ENCODE data around the gene CKAP2.
A peak's percentile ranks its signal among the peaks of the same experiment; 100 is the strongest.
"Not testable (repeated sequence)": the region's sequence is repeated elsewhere in the genome, so short reads cannot be mapped to it uniquely, and the experiment has no call there.

The CKAP2 gene

DNA sequence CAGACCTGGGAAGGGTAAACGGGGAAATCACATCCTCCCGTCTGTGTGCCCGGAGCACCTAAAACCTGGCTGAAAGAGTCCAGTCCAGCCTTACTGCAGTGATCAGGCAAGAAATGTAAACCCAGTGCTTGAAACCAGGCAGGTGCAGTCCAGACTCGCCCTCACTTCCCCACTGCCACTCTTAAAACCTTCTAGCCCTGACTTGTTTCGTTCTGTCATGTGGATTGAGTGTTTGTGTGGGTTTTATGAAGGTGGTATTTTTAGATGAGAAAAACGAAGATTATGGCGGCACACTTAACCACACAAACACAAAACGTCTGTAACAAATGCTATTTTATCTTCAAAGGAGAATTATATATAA, 839 bp upstream of the CKAP2 start:
- peak; percentile 12 for DNase-seq

DNA sequence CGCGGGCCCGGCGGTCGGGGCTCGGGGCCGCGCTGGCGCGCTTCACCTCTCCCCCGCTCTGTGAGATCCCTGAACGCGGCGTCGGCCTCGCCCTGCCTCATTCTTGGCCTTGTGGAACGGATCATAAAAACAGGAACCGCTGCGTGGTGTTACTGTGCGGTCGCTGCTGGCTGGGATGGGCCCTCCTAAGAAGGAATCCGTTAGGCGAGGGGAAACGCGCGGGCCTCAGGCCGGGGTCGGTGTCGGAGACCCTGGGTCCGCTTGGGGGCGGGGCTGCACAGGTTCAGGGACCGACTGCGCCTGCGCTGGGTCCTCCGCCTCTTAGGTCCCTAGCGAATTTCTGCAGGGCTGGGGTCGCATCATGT, 381 bp downstream of the CKAP2 start:
- peak; percentile 83 for DNase-seq

DNA sequence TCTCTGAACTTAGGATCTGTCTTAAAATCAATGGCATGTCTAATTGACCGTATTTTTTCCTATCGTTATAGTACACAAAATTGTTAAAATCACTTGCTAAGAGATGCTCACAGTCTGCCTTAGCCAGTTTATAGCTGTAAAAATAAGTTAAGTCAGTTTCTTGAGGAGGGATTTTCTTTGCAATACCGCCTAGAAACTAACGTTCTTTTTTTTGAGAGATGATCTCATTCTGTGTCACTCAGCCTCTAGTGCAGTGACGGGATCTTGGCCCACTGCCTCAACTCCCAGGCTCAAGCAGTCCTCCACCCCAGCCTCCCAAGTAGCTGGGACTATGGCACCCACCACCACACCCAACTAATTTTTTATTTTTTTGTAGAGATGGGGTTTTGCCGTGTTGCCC, 4.4 kb downstream of the CKAP2 start:
- DNase-seq: no peak

DNA sequence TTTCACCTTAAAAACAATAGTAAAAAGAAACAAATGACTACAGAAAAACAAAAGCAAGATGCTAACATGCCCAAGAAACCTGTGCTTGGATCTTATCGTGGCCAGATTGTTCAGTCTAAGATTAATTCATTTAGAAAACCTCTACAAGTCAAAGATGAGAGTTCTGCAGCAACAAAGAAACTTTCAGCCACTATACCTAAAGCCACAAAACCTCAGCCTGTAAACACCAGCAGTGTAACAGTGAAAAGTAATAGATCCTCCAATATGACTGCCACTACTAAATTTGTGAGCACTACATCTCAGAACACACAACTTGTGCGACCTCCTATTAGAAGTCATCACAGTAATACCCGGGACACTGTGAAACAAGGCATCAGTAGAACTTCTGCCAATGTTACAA, 6.0 kb downstream of the CKAP2 start:
- DNase-seq: no peak

DNA sequence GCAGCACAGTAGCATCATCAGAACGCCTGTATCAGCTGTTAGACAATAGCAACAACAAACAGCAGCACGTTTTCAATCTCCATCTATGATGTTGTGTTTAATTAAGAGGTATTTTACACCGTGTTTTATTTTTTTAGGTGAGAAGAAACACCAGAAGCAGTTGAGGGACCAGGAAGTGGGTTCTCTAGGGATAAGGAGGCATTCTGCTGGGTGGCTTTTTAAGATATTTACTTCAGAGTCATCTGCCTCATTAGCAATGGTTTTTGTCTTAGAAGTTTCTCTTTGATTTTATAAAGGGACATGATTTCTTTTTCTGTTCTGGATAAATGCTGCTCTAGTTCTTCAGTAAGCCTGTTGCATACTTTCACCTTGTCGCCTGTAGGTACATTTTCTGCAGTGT, 8.2 kb downstream of the CKAP2 start:
- no peak for DNase-seq

DNA sequence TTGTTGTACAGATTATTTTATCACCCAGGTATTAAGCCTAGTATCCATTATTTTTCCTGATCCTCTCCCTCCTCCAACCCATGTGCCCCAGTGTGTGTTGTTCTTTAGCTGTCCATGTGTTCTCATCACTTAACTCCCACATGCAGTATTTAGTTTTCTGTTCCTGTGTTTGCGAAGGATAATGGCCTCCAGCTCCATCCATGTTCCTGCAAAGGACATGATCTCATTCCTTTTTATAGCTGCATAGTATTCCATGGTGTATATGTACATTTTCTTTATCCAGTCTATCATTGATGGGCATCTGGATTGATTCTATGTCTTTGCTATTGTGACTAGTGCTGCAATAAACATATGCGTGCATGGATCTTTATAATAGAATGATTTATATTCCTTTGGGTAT, 13.2 kb downstream of the CKAP2 start:
- DNase-seq: not testable (repeated sequence)

DNA sequence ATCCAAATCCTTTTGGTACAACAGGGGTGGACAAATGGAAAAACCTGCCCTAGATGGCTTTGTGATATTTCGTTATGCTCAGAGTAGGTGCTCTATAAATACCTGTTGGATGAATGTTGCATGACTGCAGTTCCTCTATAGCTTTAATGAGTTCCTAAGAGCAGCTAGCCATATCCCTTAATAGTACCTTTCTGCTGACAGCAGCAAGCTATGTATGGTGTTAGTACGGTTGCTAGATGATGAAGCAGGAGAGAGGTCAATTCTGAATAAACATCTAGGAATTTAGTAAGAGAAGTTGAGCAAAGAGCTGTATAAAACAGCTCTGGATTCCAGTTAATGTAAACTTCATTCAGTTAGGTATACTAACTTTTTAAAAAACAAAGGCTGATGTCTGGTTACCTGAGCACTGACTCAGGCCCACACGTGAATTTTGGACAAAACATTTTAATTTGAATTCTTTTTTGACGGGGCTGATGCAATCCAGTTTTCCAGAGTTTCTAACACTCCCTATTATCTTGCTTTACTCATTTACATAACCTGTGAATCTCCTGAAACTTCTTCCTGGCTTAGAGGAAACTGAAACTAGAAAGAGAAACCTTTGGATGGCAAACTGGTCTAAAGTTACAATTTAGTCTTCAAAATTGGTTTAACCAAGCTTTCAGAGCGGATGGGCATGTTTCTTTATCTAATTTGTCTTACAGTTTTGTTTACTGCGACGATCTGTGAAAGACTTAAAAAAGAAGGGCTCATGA, 25.6 kb downstream of the CKAP2 start:
- DNase-seq: not testable (repeated sequence)

DNA sequence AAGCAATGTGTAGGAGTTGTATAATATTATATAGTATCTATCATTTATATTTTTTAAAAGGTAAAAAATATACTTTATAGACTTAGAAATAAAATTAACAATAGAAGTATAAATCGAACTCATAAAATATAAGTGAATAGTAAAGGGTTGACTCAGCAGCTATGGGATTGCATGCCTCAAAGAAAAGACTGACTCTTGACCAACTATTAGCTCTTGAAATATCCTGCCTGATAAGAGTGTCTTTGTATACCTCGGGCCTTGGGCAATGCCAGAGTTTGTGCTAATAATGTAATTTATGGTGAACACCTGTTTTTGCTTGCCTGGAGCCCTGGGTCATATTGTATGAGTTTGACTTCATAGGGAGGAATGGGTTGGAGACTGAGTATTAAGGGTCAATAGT, 31.8 kb downstream of the CKAP2 start:
- not testable (repeated sequence) for DNase-seq

DNA sequence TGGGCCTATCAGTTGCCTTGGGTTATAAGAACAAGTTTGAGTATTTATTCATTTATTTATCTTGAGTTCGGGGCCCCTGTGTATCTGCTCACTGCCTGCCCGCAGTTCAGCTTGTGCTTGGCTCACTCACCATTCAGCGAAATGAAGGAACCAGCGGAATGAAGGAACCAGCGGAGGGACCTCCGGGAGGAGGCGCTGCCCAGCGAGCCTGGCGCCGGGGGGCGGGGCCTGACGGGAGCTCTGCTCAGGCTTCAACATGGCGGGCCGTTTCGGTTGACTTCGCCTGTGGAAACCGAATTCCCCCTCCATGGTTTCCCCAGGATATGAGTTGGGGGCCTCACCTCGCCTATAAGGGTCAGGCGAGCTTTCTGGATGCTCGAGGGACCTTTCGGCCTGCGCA, 33.5 kb downstream of the CKAP2 start:
- not testable (repeated sequence) for DNase-seq

DNA sequence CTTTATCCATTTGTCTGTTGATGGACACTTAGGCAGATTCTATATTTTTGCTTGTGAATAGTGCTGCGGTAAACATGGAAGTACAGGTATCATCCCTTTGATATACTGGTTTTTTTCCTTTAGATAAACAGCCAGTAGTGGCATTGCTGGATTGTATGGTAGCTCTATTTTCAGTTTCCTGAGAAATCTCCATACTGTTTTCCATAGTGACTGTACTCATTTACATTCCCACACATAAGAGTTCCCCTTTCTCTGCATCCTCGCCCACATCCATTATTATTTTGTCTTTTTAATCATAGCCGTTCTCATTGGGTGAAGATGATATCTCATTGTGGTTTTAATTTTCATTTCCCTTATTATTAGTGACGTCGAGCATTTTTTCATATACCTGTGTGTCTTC, 35.7 kb downstream of the CKAP2 start:
- DNase-seq: not testable (repeated sequence)

DNA sequence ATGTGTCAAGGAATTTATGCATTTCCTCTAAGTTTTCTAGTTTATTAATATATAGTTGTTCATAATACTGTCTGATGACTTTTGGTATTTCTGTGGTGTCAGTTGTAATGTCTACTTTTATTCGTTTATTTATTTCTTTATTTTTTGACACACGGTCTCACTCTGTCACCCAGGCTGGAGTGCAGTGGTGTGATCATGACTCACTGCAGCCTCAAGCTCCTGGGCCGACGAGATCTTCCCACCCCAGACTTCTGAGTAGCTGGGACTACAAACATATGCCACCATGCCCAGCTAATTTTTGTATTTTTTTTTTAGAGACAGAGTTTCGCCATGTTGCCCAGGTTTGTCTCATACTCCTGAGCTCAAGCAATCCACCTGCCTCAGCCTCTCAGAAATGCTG, 39.0 kb downstream of the CKAP2 start:
- not testable (repeated sequence) for DNase-seq

DNA sequence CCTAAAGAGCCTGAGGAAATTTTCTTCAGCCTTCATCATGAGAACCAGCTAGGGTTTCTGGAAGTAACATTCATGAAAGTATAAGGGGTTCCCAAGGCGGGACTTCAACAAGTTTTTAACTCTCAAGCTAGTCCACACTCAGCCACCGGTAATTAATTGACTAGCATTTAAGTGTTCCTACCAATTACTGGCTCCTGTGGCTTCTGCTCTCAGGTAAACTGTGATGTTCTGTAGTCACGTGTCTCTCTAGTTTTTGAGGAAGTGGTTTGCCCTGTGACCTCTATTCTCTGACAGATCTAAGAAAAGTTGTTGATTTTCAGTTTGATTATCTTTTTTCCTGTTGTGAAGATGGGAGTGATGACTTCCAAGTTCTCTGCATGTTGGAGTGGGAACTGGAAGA, 42.7 kb downstream of the CKAP2 start:
- not testable (repeated sequence) for DNase-seq

DNA sequence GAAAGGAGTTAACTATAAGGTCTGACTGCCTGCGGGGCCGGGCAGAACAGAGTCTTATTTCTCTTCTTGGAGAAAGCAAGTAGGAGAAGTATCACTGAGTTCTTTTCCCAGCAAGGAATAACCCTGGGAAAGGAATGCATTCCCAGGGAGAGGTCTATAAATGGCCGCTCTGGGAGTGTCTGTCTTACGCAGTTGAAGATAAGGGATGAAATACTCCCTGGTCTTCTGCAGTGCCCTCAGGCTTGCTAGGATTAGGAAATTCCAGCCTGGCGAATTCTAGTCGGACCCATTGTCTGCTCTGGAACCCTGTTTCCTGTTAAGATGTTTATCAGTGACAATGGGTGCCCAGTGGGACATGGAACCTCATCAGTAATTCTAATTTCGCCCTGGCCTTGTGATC, 47.0 kb downstream of the CKAP2 start:
- DNase-seq: not testable (repeated sequence)

DNA sequence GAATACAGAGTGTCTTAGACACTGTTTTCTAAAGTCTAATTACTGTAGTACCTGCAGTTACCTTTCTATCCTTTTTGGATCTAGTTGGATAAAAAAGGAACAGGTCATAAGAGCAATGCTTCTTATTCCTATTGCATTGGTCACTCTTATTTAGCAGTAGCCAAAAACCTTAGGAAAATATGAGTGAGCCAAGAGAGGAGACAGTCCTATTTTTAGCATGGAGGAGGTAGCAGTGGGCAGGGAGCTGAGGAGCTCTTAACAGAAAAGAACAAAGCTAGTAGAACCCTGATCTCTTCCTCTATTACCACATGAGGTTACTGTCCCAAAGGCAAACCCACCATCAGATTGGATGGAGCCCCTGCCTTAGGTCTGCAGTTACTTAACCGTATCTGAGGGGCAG, 50.6 kb downstream of the CKAP2 start:
- DNase-seq: not testable (repeated sequence)

DNA sequence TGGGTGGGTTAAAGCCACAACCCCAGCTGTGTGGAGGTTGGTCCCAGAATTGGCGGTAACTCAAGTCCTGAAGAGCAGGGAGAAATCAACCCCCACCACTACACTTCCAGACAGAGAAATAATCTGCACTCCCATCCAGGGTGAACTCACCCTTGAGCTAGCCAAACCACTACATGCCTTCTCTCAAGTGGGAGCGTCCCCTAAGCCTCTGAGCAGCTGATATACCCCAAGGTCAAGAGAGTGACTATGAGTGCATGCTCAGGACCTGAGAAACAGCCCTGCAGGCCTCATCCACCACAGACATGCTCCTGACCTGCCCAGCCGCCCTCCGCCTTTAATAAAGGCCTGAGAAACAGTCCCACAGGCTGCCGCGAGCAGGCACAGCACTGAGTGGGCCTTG, 54.3 kb downstream of the CKAP2 start:
- not testable (repeated sequence) for DNase-seq

DNA sequence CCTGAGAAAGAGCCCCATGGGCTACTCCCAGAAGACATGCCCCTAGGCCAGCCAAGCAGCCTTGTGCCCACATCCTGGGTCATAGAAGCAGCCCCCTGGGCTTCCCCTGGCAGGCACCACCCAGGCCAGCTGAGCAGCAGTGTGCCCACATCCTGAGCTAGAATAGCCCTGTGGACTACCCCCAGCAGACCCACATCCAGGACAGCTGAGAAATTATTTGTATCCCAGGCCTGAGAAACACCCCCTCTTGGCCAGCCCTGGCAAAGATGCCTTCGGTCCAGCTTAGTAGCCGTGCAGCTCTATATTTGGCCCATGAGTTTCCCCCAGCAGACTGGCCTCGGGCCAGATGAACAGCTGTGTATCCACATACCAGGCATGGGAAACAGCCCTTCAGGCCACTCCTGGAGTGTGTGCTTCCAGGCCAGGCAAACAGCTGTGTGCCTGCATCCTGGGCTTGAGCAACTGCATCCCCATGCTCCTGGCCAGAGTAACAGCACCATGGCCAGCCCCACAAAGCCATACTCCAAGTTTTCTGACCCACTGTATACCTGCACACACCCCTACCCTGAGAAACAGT, 55.0 kb downstream of the CKAP2 start:
- DNase-seq: not testable (repeated sequence)

DNA sequence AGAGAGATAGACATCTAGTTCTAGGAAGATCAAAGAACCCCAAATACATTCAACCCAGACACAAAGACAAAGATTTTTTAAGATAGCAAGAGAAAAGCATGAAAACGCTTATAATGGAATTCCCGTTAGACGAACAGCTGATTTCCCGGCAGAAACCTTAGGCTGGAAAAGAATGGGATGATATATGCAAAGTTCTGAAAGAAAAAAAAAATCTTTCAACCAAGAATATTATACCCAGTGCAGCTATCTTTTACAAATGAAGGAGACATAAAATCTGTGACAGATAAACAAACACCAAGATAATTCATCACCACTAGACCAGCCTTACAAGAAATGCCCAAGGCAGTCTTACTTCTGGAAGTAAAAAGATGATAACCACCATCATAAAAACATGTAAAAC, 56.3 kb downstream of the CKAP2 start:
- not testable (repeated sequence) for DNase-seq

DNA sequence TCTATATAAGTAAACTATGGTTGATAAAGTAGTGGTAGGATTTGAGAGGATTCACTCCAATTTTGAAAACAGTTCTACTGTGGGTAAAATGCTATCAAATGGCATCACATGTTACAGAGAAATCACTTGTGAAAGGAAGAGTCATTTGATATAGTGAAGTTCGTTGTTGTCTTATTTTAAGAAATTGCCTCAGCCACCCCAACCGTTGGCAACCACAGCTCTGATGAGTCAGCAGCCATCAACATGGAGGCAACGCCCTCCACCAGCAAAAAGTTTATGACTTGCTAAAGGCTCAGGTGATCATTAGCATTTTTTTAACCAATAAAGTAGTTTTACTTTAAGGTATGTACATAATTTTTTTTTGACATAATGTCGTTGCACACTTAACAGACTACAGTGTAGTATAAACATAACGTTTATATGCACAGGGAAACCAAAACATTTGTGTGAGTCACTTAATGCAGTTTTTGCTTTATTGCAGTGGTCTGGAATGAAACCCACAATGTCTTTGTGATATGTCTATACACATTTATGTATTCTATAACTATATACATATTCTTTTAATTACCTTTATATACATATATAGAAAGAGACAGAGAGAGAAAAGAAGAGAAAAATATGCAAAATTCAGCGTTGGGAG, 58.8 kb downstream of the CKAP2 start:
- DNase-seq: peak; percentile 7

DNA sequence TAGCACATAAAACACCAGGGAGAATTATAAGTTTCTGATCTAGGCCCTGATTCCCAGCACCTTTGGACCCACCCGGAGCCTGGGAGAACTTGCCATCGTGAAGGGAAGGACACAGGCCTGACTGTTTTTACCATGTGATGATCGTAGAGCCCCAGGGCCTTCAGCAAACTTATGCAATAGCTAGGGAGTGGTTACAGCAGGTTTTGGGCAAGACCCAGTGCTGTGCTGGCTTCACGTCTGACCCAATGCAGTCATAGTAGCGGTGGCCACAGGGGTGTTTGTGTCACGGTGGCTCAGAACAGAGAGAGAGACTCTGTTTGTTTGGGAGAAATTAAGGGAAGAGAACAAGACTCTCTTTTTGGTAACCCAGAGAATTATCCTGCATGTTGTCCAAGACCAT, 68.0 kb downstream of the CKAP2 start:
- DNase-seq: not testable (repeated sequence)

Data from stimulated activated CD4-positive, alpha-beta T cell treated with anti-CD3 and anti-CD28 coated beads, Interleukin-4, amount 100 ng/mL, for 24 hours (primary cell).